SU-DHL-6 (cell line): ENCODE measurements around the gene MLST8.

Source experiments
- CTCF ChIP-seq: fragments of 200-600 bp; sonication (generic); IDR thresholded peaks from one replicate; pipeline ENCODE4 v1.5.1; 2017; ENCODE audit warnings: antibody characterized with exemption, mild to moderate bottlenecking, low read length, moderate library complexity; ENCODE audit not compliant: insufficient read depth, poor library complexity, severe bottlenecking
- EZH2phosphoT487 ChIP-seq: fragments of 200-600 bp; sonication (generic), shearing (Covaris generic); conservative IDR thresholded peaks from 2 replicates; pipeline ENCODE4 v1.6.1; 2018; ENCODE audit warnings: mild to moderate bottlenecking, antibody characterized with exemption, low read length, moderate library complexity, mixed read lengths

DNA sequence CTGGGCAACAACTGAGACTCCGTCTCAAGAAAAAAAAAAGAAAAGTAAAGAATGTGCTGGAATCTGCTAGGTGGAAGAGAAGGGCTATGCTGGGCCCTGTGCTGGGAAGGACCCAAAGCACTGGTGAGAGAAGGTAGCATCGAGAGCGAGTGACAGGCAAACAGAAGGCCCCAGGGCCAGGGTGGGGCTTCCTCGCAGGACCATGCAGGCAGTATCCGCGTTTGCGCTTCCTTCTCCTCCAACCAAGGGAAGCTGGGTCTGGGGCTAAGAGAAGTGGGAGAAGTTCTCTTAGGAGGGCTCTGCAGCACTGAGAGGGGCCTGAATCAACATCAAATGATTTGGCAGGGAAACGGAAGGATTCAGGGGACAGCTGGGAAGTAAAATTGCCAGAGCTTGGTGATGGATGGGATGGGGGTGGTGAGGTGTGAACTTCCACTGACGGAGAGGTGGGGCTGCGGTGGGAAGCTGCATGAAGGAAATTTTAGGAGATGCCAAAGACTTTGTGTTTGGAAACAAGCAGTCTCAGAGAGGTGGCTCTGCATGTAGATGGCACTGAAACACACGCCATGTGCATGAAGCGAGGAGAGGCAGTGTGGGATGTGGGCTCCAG lies 51.4 kb downstream of the MLST8 start:
- TF ChIP-seq CTCF (no peak), EZH2phosphoT487 (no peak)
